Measurements from ENCODE around the gene ACOT8.

ACOT8 gene

DNA sequence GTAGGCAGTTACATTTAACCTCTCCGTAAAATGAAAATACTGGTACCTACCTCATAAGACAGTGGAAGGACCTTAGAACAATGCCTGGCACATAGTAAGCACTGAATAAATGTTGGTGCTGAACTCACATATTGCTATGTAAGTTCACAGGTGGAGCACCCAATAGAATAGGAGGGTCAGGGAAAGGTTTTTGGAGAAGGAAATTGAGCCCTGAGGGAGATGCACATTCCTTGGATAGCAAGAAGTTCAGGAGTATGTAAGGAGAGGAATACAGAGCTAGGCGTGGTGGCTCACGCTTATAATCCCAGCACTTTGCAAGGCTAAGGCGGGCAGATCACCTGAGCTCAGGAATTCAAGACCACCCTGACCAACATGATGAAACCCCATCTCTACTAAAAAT lies 37.7 kb downstream of the ACOT8 start:
- no peak for DNase-seq
- TF ChIP-seq, protein P1, sequence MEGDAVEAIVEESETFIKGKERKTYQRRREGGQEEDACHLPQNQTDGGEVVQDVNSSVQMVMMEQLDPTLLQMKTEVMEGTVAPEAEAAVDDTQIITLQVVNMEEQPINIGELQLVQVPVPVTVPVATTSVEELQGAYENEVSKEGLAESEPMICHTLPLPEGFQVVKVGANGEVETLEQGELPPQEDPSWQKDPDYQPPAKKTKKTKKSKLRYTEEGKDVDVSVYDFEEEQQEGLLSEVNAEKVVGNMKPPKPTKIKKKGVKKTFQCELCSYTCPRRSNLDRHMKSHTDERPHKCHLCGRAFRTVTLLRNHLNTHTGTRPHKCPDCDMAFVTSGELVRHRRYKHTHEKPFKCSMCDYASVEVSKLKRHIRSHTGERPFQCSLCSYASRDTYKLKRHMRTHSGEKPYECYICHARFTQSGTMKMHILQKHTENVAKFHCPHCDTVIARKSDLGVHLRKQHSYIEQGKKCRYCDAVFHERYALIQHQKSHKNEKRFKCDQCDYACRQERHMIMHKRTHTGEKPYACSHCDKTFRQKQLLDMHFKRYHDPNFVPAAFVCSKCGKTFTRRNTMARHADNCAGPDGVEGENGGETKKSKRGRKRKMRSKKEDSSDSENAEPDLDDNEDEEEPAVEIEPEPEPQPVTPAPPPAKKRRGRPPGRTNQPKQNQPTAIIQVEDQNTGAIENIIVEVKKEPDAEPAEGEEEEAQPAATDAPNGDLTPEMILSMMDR (IDR thresholded peaks at IDR 0.05; ENCODE audit: low read depth, low read length, missing control alignments): no peak
- Histone ChIP-seq H3K27me3 (replicated peaks) (no peaks in the 10 kb centered on the region), H3K36me3 (replicated peaks) (no peaks in the 10 kb centered on the region), H3K27ac (no peak overlapping the region), H3K4me3 (ENCODE audit: low read depth, low read length) (no peak overlapping the region)
- in situ Hi-C loops (cut with HindIII; ENCODE audit: low pct_ligation_motif_present, low sequenced_read_pairs): no loop called here

DNA sequence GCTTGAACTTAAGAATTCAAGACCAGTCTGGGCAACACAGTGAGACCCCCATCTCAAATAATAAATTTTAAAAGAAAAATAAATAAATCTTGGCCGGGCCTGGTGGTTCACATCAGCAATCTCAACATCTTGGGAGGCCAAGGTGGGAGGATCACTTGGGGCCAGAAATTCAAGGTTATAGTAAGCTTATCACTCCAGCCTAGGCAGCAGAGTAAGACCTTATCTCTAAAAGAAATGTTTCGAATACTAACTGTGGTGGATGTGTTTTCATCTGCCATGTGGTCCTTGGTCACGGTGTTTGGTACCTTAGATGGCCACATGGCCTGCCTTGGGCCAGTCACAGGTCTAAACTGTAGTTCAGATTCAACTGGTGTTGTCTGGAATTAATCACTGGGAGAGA lies 39.0 kb downstream of the ACOT8 start:
- Histone ChIP-seq H3K36me3 (replicated peaks) (no peaks in the 10 kb centered on the region), H3K4me3 (ENCODE audit: low read depth, low read length) (no peak overlapping the region), H3K27ac (no peak overlapping the region), H3K27me3 (replicated peaks) (no peaks in the 10 kb centered on the region)
- TF ChIP-seq, protein P1 (IDR thresholded peaks at IDR 0.05; ENCODE audit: low read depth, low read length, missing control alignments): no peak
- DNase-seq: no peak
- in situ Hi-C loops (cut with HindIII; ENCODE audit: low pct_ligation_motif_present, low sequenced_read_pairs): no loop called here

DNA sequence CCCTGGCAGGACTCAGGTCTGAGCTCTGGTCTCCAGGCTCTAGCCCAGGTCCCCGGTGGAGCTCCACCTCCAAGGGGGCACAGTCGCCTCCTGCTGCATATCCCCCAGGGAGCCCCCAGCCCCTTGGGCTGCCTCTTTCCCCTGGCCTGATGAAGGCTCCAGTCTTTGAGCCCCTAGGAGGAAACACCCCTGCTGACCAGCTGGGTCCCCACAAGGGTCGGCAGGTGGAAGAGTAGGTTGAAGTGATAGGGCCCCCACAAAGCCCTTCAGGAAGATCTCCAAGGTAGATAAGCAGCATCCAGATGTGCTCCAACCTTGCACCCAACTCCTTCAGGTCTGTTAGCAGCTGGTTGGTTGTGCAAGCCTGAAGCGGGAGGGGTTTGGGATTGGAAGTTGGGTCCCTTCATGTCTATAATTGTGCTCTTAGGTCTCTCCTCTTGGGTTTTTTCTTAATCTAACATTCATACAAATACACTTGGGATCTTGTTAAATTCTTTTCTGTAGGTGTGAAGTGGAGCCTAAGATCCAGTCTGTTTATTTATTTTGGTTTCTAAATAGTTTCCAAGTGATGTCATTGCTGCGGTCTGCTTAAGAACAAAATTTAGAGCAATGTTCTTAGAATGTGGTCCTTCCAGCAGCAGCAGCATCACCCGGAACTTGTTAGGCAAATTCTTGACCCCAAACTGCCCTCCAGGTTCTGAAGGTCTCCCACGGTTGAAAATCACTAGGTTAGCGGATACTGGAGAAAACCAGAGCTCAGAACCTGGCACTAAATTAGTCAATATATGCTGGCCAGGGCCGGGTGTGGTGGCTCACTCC lies 39.6 kb downstream of the ACOT8 start:
- Histone ChIP-seq H3K36me3 (replicated peaks) (no peaks in the 10 kb centered on the region), H3K27me3 (replicated peaks) (no peaks in the 10 kb centered on the region), H3K27ac (no peak overlapping the region), H3K4me3 (ENCODE audit: low read depth, low read length) (no peak overlapping the region)
- in situ Hi-C loops (cut with HindIII; ENCODE audit: low pct_ligation_motif_present, low sequenced_read_pairs): no loop called here
- TF ChIP-seq, protein P1 (IDR thresholded peaks at IDR 0.05; ENCODE audit: low read depth, low read length, missing control alignments): no peak
- DNase-seq: peak; percentile 71

DNA sequence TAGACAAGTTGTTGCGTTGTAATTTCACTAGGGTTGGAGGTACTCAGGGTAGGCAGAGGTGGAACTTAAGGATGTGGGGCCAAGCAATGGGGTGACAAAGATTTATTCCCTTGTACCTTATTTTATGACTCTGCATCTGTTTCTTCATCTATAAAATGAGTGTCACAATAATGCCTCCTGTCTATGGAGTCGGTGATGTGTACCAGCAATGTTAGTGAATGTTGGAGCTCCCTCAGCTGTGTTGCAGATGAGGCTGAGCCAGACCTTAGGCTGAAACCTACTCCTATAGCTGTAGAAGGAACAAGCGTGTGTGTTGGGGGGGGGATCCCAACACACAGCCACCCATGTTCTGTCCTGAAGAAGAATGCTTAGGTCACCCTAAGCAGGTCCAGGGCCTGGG lies 40.2 kb downstream of the ACOT8 start:
- Histone ChIP-seq H3K27ac (no peak overlapping the region), H3K36me3 (replicated peaks) (no peaks in the 10 kb centered on the region), H3K4me3 (ENCODE audit: low read depth, low read length) (no peak overlapping the region), H3K27me3 (replicated peaks) (no peaks in the 10 kb centered on the region)
- DNase-seq: no peak
- in situ Hi-C loops (cut with HindIII; ENCODE audit: low pct_ligation_motif_present, low sequenced_read_pairs): no loop called here
- TF ChIP-seq, protein P1 (IDR thresholded peaks at IDR 0.05; ENCODE audit: low read depth, low read length, missing control alignments): no peak

DNA sequence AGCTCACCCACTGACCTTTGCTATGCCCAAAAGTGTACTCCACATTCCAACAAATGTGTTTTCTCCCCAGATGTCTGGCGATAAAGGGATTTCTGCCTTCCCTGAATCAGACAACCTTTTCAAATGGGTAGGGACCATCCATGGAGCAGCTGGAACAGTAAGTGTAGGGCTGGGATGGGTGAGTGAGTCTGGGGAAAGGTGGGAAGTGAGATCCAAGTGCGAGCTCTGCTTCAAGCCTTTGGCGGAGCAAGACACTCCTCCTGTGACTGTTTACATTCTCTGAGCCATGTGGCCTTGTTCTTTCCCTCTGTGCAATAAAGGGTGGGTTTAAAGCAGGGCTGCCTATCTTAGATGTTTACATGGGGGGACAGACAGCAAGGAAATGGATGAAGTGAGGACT lies 42.9 kb downstream of the ACOT8 start:
- Histone ChIP-seq H3K27me3 (replicated peaks) (no peaks in the 10 kb centered on the region), H3K27ac (no peak overlapping the region), H3K36me3 (replicated peaks) (peaks cover 20% of the 10 kb centered on the region), H3K4me3 (ENCODE audit: low read depth, low read length) (peak overlapping the region; percentile 15)
- TF ChIP-seq, protein P1 (IDR thresholded peaks at IDR 0.05; ENCODE audit: low read depth, low read length, missing control alignments): no peak
- in situ Hi-C loops (cut with HindIII; ENCODE audit: low pct_ligation_motif_present, low sequenced_read_pairs): no loop called here
- DNase-seq: no peak

DNA sequence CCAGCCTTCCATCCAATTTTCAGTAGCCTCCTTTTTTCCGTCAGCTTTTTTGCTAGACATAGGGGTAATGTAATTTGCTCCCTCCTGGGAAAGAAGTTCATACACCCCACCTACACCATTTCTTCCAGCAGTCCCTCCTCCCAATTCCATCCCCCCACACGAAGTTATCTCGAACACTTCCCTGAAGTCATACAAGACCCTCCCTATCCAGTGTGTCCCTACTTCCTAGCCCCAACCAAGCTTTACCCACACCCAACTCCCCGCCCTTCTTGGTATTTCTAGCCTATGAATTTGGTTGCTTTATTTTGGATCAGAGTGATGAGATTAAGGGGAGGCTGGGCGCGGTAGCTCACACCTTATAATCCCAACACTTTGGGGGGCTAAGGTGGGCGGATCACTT lies 43.7 kb downstream of the ACOT8 start:
- in situ Hi-C loops (cut with HindIII; ENCODE audit: low pct_ligation_motif_present, low sequenced_read_pairs): no loop called here
- Histone ChIP-seq H3K27me3 (replicated peaks) (no peaks in the 10 kb centered on the region), H3K27ac (no peak overlapping the region), H3K36me3 (replicated peaks) (peaks cover 27% of the 10 kb centered on the region), H3K4me3 (ENCODE audit: low read depth, low read length) (peak overlapping the region; percentile 89)
- no peak for DNase-seq
- TF ChIP-seq, protein P1 (IDR thresholded peaks at IDR 0.05; ENCODE audit: low read depth, low read length, missing control alignments): no peak
